Heart left ventricle (tissue), 13 donors: ENCODE results near the gene CFAP206.

ENCODE experiments used
- POLR2A ChIP-seq, 2 donors: fragments of 450-650 bp; IDR thresholded peaks; one replicate each; pipeline ENCODE4 v1.6.1; 2017; ENCODE audit warnings: antibody characterized with exemption in 2 of 2, mild to moderate bottlenecking in 2 of 2, moderate library complexity in 2 of 2
- TF ChIP-seq, protein P1 (sequence below), 12 donors: fragments of 200-600 bp; sonication (generic) in 4 of 12; IDR thresholded peaks; one replicate each; pipeline versions ENCODE4 v1.5.0 to v1.8.0; 2018 to 2022; ENCODE audit warnings: antibody characterized with exemption in 12 of 12, mild to moderate bottlenecking in 5 of 12
- donor health status: ischemic (EF 13 %, LVEDD 7.1; RV severe dilation, severe dysfunction).
- donor health status: DM: no; HTN: yes; CAD: no.
- donor health status: DM: no; HTN: no; CAD: no.
- donor health status: ischemic (EF 25% LVEDD 6.9; RV normal size, moderate dysfunction).
- donor health status: ischemic (EF 25% LVEDD 5.7; RV mildly dilated, moderate dysfunction).
- donor health status: ischemic (EF 35%, LVEDD 5.7; RV mildly dilated, moderate dysfunction).
- donor health status: nonischemic (EF 11% LVEDD 7.7; RV severe dilation, severe dysfunction).
- donor health status: DM: yes; HTN: yes; CAD: no.
- donor health status: PGD.
- donor health status: ischemic (EF 29% LVEDD 5.4; RV normal size, mild dysfunction).
- donor health status: nonischemic (EF 23%, LVEDD 6.1; RV moderate dilation, normal function).

- TF ChIP-seq, protein P1, sequence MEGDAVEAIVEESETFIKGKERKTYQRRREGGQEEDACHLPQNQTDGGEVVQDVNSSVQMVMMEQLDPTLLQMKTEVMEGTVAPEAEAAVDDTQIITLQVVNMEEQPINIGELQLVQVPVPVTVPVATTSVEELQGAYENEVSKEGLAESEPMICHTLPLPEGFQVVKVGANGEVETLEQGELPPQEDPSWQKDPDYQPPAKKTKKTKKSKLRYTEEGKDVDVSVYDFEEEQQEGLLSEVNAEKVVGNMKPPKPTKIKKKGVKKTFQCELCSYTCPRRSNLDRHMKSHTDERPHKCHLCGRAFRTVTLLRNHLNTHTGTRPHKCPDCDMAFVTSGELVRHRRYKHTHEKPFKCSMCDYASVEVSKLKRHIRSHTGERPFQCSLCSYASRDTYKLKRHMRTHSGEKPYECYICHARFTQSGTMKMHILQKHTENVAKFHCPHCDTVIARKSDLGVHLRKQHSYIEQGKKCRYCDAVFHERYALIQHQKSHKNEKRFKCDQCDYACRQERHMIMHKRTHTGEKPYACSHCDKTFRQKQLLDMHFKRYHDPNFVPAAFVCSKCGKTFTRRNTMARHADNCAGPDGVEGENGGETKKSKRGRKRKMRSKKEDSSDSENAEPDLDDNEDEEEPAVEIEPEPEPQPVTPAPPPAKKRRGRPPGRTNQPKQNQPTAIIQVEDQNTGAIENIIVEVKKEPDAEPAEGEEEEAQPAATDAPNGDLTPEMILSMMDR (IDR thresholded peaks at IDR 0.05), result no peak
- no peak for TF ChIP-seq POLR2A (IDR thresholded peaks at IDR 0.05)
These were observed 23.3 kb upstream of the CFAP206 start for GRCh38 chr6:87384449-87384848.
